ENCODE results near the gene PHF23.

- TF ChIP-seq CTCF (IDR thresholded peaks at IDR 0.05) (no peak), POLR2A (IDR thresholded peaks at IDR 0.05) (no peak)
Measured at GRCh38 chr17:7283471-7284216, 44.4 kb upstream of the PHF23 start.
